ENCODE results near the gene FGD2. TPM values are rescaled to one million over a fixed set of nuclear protein-coding genes. Genes with fewer than 3 reads are reported as not detected.

Gene FGD2
- total and polyA plus RNA-seq, 3 experiments from 2014 or later = 0.53 to 1.3 (median 1.2) TPM

DNA sequence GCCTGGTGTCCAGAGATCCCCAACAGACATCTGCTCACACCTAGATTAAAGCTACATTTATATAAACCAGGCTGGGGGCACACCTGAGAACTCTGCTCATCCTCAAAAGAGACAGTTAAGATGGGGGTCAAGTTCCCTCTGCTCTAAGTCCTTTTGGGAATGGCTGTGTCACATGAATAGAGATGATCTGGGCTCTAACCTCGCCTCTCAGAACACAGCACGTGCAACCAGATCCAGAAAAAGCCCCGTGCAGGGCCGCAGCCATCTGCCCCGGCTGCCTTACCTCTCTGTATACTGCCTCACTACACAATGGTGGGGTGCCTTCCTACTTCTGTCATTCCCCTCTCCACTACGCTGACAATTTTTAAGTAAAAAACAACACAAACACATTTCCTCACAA lies 25.3 kb upstream of the FGD2 start:
- CTCF ChIA-PET = interaction anchor here (0.8 to 1.3 kb wide), 3 partner anchors 38 to 95 kb away, joined by 3 to 6 read pairs (median 4); partner anchors contain the start of gene C6orf89

DNA sequence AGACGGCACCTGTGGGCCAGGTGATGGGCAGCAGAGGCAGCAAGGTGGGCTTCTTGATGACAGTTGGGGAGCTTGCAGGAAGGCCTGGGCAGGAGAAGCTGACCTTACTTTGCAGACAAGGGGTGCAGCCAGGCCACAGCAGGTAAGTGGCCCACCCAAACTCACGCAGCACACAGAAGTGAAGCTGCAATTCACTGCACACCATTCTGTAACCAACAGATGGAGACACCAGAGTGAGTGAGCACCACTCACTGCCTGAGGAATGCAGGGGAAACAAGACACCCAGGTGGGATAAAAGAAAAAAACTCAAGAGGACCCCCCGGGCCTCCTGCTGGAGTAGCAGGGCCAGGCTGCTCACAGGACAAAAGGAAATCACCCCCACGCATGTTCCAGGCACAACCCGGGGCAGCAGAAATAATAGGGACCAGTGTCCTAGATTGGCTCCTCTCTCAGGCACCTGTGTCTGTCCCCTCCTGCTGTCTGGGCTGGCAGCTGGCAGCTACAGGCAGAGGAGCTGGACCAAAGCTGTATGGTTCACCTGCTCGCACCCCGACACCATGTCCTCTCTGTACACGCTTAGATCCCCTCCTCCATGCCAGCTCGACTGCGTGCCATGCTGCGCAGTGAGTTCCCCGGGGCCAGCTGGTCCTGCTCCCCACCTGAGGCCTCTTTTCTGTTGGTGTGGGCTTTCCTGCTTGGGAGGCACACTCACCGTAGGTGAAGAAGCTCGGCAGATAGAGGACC lies 24.4 kb upstream of the FGD2 start:
- Mint-ChIP-seq H3K36me3 (peaks cover 0 to 60% (median 8%) of the 10 kb centered on the region in 3 donors), H3K27ac (peak overlapping the region in 5 of 8 donors; percentile 11 to 56 (median 44)), H3K4me1 (peaks cover 29 to 35% (median 34%) of the 10 kb centered on the region in 3 donors), H3K27me3 (no peaks in the 10 kb centered on the region), H3K4me3 (peak overlapping the region in 1 of 7 donors; percentile 16), H3K9me3 (no peaks in the 10 kb centered on the region)
- Histone ChIP-seq H3K27me3 (ENCODE audit: insufficient read depth, low read length, poor library complexity, severe bottlenecking) (no peaks in the 10 kb centered on the region), H3K27ac (ENCODE audit: low read depth, low read length) (no peak overlapping the region), H3K9me3 (ENCODE audit: low read length) (no peaks in the 10 kb centered on the region), H3K4me3 (ENCODE audit: low read length) (no peak overlapping the region), H3K4me1 (ENCODE audit: insufficient read depth, low read length) (peaks cover 29% of the 10 kb centered on the region), H3K36me3 (ENCODE audit: insufficient read depth, low read length) (peaks cover 25% of the 10 kb centered on the region)
- ChIA-PET CTCF (interaction anchor here (0.8 to 1.3 kb wide), 3 partner anchors 37 to 96 kb away, joined by 3 to 4 read pairs (median 3); partner anchors contain the start of gene C6orf89), POLR2A (no interaction called here)
- DNase-seq = no peak

More for the DNA sequence above, 25.3 kb upstream of the FGD2 start:
- Mint-ChIP-seq H3K27me3 (no peaks in the 10 kb centered on the region), H3K27ac (peak overlapping the region in 6 of 8 donors; percentile 11 to 71 (median 50)), H3K4me3 (peak overlapping the region in 1 of 7 donors; percentile 20), H3K36me3 (peaks cover 0 to 69% (median 8%) of the 10 kb centered on the region in 3 donors), H3K4me1 (peaks cover 29 to 35% (median 34%) of the 10 kb centered on the region in 3 donors), H3K9me3 (no peaks in the 10 kb centered on the region)
- Histone ChIP-seq H3K27me3 (ENCODE audit: insufficient read depth, low read length, poor library complexity, severe bottlenecking) (no peaks in the 10 kb centered on the region), H3K4me1 (ENCODE audit: insufficient read depth, low read length) (peaks cover 29% of the 10 kb centered on the region), H3K27ac (ENCODE audit: low read depth, low read length) (no peak overlapping the region), H3K4me3 (ENCODE audit: low read length) (no peak overlapping the region), H3K9me3 (ENCODE audit: low read length) (no peaks in the 10 kb centered on the region), H3K36me3 (ENCODE audit: insufficient read depth, low read length) (peaks cover 35% of the 10 kb centered on the region)
- DNase-seq = no peak
- POLR2A ChIA-PET = no interaction called here

DNA sequence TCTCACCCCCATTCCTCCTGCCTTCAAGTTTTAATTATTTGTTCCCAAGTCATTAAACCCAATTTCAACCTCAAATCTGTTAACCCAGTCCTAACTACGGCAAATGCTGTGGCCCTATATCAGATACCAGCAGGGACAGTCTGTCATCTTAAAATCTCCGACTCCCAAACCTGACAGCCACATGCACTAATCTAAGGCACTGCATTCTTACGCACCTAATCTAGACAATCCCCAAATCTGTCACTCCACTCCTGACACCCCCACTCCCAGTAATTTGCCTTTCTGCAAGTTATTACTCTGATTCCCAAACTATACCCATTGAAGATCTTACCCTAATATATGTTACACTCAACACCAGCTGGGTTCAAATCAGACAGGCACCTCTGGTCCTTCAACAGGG lies 21.9 kb upstream of the FGD2 start:
- no peaks in the 10 kb centered on the region for H3K9me3 Mint-ChIP-seq
- no peak overlapping the region for H3K27ac Mint-ChIP-seq
- no peak overlapping the region for H3K4me3 Mint-ChIP-seq
- Histone ChIP-seq H3K9me3 (ENCODE audit: low read length) (no peaks in the 10 kb centered on the region), H3K36me3 (ENCODE audit: insufficient read depth, low read length) (peaks cover under 1% of the 10 kb centered on the region), H3K4me1 (ENCODE audit: insufficient read depth, low read length) (peaks cover 38% of the 10 kb centered on the region), H3K27me3 (ENCODE audit: insufficient read depth, low read length, poor library complexity, severe bottlenecking) (no peaks in the 10 kb centered on the region), H3K4me3 (ENCODE audit: low read length) (no peak overlapping the region), H3K27ac (ENCODE audit: low read depth, low read length) (no peak overlapping the region)
- DNase-seq = no peak
- H3K4me1 Mint-ChIP-seq = peaks cover 39 to 50% (median 42%) of the 10 kb centered on the region in 3 donors
- ChIA-PET CTCF (interaction anchor here (2.3 kb wide), 1 partner anchor 34 kb away, joined by 9 read pairs; no protein-coding TSS in a partner anchor), POLR2A (no interaction called here)
- H3K27me3 Mint-ChIP-seq = no peaks in the 10 kb centered on the region
- peaks cover 0 to 39% (median 6%) of the 10 kb centered on the region in 3 donors for H3K36me3 Mint-ChIP-seq

DNA sequence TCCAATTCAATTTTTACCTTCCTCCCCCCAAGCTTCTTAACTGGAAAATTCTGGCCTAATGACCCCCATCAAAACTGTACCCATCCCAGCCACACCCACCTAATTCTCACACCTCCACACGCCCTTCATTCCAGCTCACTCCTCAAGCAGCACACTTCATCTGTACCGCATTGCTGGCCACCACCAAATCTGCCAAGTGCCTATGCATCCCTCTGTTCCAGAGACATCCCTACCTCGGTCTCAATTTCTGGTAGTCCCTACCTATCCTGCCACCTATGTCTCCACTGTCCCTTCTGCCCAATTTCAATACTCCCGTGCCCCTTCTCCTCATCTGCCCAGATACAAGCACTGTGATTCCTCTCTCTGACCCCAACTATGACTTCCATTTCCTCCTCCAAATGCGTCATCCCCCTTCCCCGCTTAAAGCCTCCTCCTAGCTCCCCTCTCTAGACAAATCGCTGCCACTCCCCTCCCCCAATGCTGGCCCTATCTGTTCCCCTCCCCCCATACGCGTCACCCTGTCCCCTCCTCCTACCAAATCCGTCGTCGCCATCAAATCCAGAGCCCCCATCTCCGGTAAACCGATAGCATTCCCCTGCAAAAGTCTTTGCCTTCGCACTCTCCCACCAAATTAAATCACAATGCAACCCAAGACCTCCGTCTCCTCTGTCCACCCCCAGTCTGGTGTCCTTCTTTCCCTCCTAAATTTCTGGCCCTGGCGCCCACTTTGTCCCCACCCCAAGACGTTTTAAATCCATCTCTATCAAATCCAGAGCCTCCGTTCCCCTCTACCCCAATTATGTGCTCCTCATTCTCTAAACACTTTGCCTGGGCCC lies 20.7 kb upstream of the FGD2 start:
- H3K36me3 Mint-ChIP-seq = peaks cover 0 to 28% (median 6%) of the 10 kb centered on the region in 3 donors
- DNase-seq = peak; percentile 36 to 68 (median 49)
- Histone ChIP-seq H3K27me3 (ENCODE audit: insufficient read depth, low read length, poor library complexity, severe bottlenecking) (no peaks in the 10 kb centered on the region), H3K27ac (ENCODE audit: low read depth, low read length) (peak overlapping the region; percentile 82), H3K4me1 (ENCODE audit: insufficient read depth, low read length) (peaks cover 38% of the 10 kb centered on the region), H3K4me3 (ENCODE audit: low read length) (peak overlapping the region; percentile 91), H3K36me3 (ENCODE audit: insufficient read depth, low read length) (no peaks in the 10 kb centered on the region), H3K9me3 (ENCODE audit: low read length) (no peaks in the 10 kb centered on the region)
- no peak overlapping the region for H3K4me3 Mint-ChIP-seq
- no peak overlapping the region for H3K27ac Mint-ChIP-seq
- POLR2A ChIA-PET = interaction anchor here (1.2 kb wide), 1 partner anchor 186 kb away, joined by 3 read pairs; no protein-coding TSS in a partner anchor
- H3K27me3 Mint-ChIP-seq = peaks cover 0 to 7% of the 10 kb centered on the region in 2 donors
- CTCF ChIA-PET = interaction anchor here (1.5 to 2.3 kb wide), 3 partner anchors 33 to 109 kb away, joined by 4 to 19 read pairs (median 9); partner anchors contain the start of gene C6orf89
- H3K4me1 Mint-ChIP-seq = peaks cover 31 to 40% (median 32%) of the 10 kb centered on the region in 3 donors
- H3K9me3 Mint-ChIP-seq = no peaks in the 10 kb centered on the region

DNA sequence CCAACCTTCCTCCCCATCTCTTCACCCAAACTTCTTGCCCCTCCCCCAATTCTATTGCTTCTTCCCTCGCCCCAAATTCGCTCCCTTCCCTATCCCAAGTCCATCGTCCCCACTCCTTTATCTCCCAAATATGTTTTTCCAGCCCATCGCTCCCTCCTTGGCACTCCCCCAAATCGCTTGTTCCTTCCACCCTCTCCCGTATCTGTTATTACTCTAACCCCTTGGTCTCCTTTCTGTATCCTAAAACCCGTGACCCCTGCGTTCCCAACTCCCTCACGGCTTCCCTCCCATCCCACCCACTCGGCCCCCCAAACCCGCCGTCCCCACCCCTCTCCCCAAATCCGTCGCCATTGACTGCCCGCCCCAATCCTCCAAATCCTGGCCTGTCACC lies 20.0 kb upstream of the FGD2 start:
- no peak for DNase-seq
- Mint-ChIP-seq H3K27me3 (peaks cover 0 to 7% of the 10 kb centered on the region in 2 donors), H3K4me1 (peaks cover 26 to 34% (median 27%) of the 10 kb centered on the region in 3 donors), H3K4me3 (no peak overlapping the region), H3K36me3 (peaks cover 0 to 22% (median 4%) of the 10 kb centered on the region in 3 donors), H3K9me3 (no peaks in the 10 kb centered on the region), H3K27ac (no peak overlapping the region)
- Histone ChIP-seq H3K27ac (ENCODE audit: low read depth, low read length) (peak overlapping the region; percentile 82), H3K36me3 (ENCODE audit: insufficient read depth, low read length) (no peaks in the 10 kb centered on the region), H3K4me3 (ENCODE audit: low read length) (peak overlapping the region; percentile 91), H3K4me1 (ENCODE audit: insufficient read depth, low read length) (peaks cover 38% of the 10 kb centered on the region), H3K27me3 (ENCODE audit: insufficient read depth, low read length, poor library complexity, severe bottlenecking) (no peaks in the 10 kb centered on the region), H3K9me3 (ENCODE audit: low read length) (no peaks in the 10 kb centered on the region)
- ChIA-PET CTCF (interaction anchor here (1.0 to 2.3 kb wide), 8 partner anchors 33 to 225 kb away, joined by 3 to 19 read pairs (median 5); partner anchors contain the start of gene C6orf89), POLR2A (interaction anchor here (0.6 to 2.2 kb wide), 8 partner anchors 20 to 272 kb away, joined by 3 to 15 read pairs (median 4); partner anchors contain the start of genes C6orf89, FGD2 and PPIL1)

DNA sequence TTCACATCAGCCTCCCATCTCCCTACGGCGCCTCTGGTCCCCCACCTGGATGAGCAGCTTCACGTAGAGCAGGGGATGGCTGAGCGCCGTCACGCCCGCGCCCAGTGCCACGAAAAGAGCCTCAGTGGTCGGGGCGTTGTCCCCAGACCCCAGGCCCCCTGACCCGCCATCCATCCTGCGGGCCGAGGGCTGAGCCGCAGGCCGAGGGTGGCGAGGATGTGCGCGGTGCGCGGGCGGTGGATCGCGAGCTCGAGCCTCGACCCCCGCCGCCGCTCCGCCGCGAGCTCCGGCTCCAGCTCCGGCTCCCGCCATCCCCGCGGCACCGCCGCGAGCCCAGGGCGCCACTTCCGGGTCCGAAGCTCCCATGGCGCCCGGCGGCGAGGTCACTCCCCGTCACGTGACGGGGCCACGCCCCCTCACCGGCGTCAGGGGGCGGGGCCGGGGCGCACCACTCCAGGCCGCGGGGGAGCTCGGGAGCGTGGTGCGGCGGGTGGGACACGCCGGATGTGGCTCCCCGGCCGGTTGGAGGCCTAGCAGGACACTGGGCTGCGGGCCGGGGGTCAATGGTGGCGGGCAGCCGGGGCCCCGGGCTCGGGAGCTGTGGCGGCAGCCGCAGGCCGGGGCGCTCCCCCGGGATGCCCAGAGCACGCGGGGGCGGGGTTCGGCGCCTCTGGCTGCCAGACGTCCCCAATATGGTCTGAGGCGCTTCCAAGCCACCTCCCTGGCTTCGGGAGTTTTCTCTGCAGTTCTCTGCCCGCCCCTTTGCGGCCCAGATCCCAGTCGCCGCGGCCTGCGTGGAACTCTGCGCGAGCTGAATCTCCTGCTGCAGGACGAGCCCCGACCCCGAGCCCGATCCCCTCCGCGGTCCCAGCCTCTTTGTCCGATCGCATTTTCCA lies 19.4 kb upstream of the FGD2 start, which contains the start of gene MTCH1:
TSS of gene MTCH1 (minus strand) at position 389 of the 896 bp plus-strand sequence. CDS start at position 366, 23 bp downstream.
- H3K27me3 Mint-ChIP-seq = peaks cover 0 to 11% of the 10 kb centered on the region in 2 donors
- Histone ChIP-seq H3K27me3 (ENCODE audit: insufficient read depth, low read length, poor library complexity, severe bottlenecking) (no peaks in the 10 kb centered on the region), H3K36me3 (ENCODE audit: insufficient read depth, low read length) (no peaks in the 10 kb centered on the region), H3K4me1 (ENCODE audit: insufficient read depth, low read length) (peaks cover 37% of the 10 kb centered on the region), H3K27ac (ENCODE audit: low read depth, low read length) (peak within 1 kb of the TSS; percentile 82), H3K9me3 (ENCODE audit: low read length) (no peaks in the 10 kb centered on the region), H3K4me3 (ENCODE audit: low read length) (peak within 1 kb of the TSS; percentile 91)
- peaks cover 20 to 28% (median 22%) of the 10 kb centered on the region in 3 donors for H3K4me1 Mint-ChIP-seq
- DNase-seq = peak; percentile 84 to 92 (median 90)
- ChIA-PET CTCF (interaction anchor here (1.0 to 2.0 kb wide), 7 partner anchors 32 to 224 kb away, joined by 3 to 19 read pairs (median 4); partner anchors contain the start of gene C6orf89), POLR2A (interaction anchor here (0.6 to 2.2 kb wide), 11 partner anchors 19 to 531 kb away, joined by 3 to 15 read pairs (median 3); partner anchors contain the start of genes C6orf89, FGD2, PPIL1 and RNF8)
- no peaks in the 10 kb centered on the region for H3K9me3 Mint-ChIP-seq
- peaks cover 0 to 16% (median 3%) of the 10 kb centered on the region in 3 donors for H3K36me3 Mint-ChIP-seq
- H3K4me3 Mint-ChIP-seq = peak within 1 kb of the TSS in 5 of 7 donors; percentile 90 to 99 (median 97)
- H3K27ac Mint-ChIP-seq = peak within 1 kb of the TSS; percentile 87 to 99 (median 97)
